Adrenal gland (tissue), 12 donors: ENCODE measurements around the gene ZNF500. TPM values are rescaled to one million over a fixed set of nuclear protein-coding genes. Genes with fewer than 3 reads are reported as not detected.

Experiments
- DNase-seq, 7 donors: peaks; one replicate each; pipeline ENCODE4 v3.0.0-alpha.2; 2019 to 2020
- H3K27ac ChIP-seq, 5 donors: fragments of 200-600 bp; sonication (generic) in 4 of 5; 1 replicate in 3 of 5; 2 replicates in 2 of 5; pipeline versions ENCODE4 v1.5.1 to v1.8.0; 2016 to 2020; ENCODE audit warnings: mild to moderate bottlenecking in 1 of 5
- H3K27me3 ChIP-seq: fragments of 200-600 bp; 2 replicates; pipeline ENCODE4 v1.8.0; 2021
- H3K36me3 ChIP-seq, 2 donors: fragments of 200-600 bp; replicated peaks in 1 of 2; 1 replicate in 1 of 2; 2 replicates in 1 of 2; pipeline versions ENCODE4 v1.5.1 to v1.8.0; 2018 to 2022
- H3K4me1 ChIP-seq, 2 donors: fragments of 200-600 bp; replicated peaks in 1 of 2; 1 replicate in 1 of 2; 2 replicates in 1 of 2; pipeline versions ENCODE4 v1.5.1 to v1.8.0; 2018 to 2021
- H3K4me3 ChIP-seq, 4 donors: fragments of 200-600 bp; sonication (generic) in 3 of 4; one replicate each; pipeline ENCODE4 v1.5.1; 2016 to 2018
- H3K9me3 ChIP-seq, 3 donors: fragments of 200-600 bp; sonication (generic) in 1 of 3; replicated peaks in 1 of 3; 1 replicate in 2 of 3; 2 replicates in 1 of 3; pipeline versions ENCODE4 v1.5.1 to v1.8.0; 2016 to 2021
- POLR2A ChIP-seq, 2 donors: fragments of 450-650 bp; IDR thresholded peaks; one replicate each; pipeline ENCODE4 v1.6.1; 2017; ENCODE audit warnings: antibody characterized with exemption in 2 of 2, mild to moderate bottlenecking in 2 of 2, moderate library complexity in 1 of 2
- WGBS, 4 donors: extraction: QIAGEN DNeasy Blood & Tissue Kit in 2 of 4; methylation state at CpG; one replicate each; pipeline versions ENCODE4 v1.1.5 to v1.1.7; 2013 to 2017; 5-methylcytosine and 5-hydroxymethylcytosine counted together
- intact Hi-C, 2 donors: fragments of 100-400 bp; cut with DNase I; formaldehyde crosslinking; loops; one replicate each; pipeline versions ENCODE4 v1.14.1 to v1.15.0; 2022 to 2023
- polyA plus RNA-seq, 3 donors: library from polyadenylated mRNA; stranded (reverse); fragments of 200-250 nt in 2 of 3; fragments of 350-450 nt in 1 of 3; fragmentation: Illumina TruSeq in 1 of 3; extraction: RNeasy Lipid Tissue Mini Kit (QIAGEN cat#74804) in 1 of 3; gene quantifications; one replicate each; pipeline ENCODE4 v1.2.3, GENCODE V29; 2013 to 2014
- total RNA-seq, 9 donors: library from RNA; depleted of rRNA in 4 of 9; stranded (reverse); fragments of >200 nt in 4 of 9; fragments of 120-200 nt in 1 of 9; fragmentation: NEBNext Ultra II Directional in 1 of 9; extraction: Animal tissue kit (Norgen Biotek cat#: 25700) in 1 of 9; gene quantifications; one replicate each; pipeline versions ENCODE4 v1.1.0 to v1.2.4, GENCODE V29; 2013 to 2023
- TF ChIP-seq, protein P1 (sequence below), 6 experiments: fragments of 450-650 bp in 4 of 6; fragments of 200-600 bp in 2 of 6; sonication (generic) in 1 of 6; IDR thresholded peaks; 1 replicate in 5 of 6; 2 replicates in 1 of 6; pipeline versions ENCODE4 v1.5.1 to v1.8.0; 2016 to 2021; ENCODE audit warnings: antibody characterized with exemption in 6 of 6, mild to moderate bottlenecking in 2 of 6, moderate library complexity in 1 of 6
- donor health status: healthy with polysubstance abuse.
- donor health status: Bipolar disorder and iron deficiency.
- donor health status: DM: yes; HTN: yes; CAD: no.
- donor health status: DM: no; HTN: no; CAD: no.
- donor health status: DM: no; HTN: no; CAD: no.
- donor health status: DM: yes; HTN: yes; CAD: no.

The ZNF500 gene
- total and polyA plus RNA-seq, 12 donors, result 3.9 to 23.7 (median 11.4) TPM

DNA sequence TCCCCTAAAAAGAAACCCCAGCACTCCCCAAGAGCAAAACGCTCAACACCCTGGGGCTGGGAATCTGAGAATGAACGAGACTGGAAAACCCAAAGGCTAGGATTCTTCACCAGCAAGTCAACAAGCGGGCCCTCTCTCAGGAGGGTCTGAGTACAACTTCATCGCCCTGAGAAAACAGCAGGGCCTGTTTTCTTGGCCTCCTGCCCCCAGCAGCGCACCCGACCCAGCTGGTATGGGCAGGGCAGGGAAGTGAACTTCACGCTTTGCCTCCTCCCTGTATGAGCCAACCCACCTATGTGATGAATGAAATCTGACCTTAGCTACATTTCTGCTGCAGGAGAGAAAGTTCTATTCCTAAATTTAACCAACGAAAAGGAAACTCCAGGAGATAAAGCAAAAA lies 62.5 kb downstream of the ZNF500 start:
- TF ChIP-seq, protein P1, sequence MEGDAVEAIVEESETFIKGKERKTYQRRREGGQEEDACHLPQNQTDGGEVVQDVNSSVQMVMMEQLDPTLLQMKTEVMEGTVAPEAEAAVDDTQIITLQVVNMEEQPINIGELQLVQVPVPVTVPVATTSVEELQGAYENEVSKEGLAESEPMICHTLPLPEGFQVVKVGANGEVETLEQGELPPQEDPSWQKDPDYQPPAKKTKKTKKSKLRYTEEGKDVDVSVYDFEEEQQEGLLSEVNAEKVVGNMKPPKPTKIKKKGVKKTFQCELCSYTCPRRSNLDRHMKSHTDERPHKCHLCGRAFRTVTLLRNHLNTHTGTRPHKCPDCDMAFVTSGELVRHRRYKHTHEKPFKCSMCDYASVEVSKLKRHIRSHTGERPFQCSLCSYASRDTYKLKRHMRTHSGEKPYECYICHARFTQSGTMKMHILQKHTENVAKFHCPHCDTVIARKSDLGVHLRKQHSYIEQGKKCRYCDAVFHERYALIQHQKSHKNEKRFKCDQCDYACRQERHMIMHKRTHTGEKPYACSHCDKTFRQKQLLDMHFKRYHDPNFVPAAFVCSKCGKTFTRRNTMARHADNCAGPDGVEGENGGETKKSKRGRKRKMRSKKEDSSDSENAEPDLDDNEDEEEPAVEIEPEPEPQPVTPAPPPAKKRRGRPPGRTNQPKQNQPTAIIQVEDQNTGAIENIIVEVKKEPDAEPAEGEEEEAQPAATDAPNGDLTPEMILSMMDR (IDR thresholded peaks at IDR 0.05), result no peak
- TF ChIP-seq POLR2A (IDR thresholded peaks at IDR 0.05), result no peak
- peaks cover 0 to 57% of the 10 kb centered on the region in 2 donors for H3K36me3 ChIP-seq
- WGBS, 4 donors, result 88 to 94% (median 91%) methylated on average over 8 of the region's 8 CpGs

DNA sequence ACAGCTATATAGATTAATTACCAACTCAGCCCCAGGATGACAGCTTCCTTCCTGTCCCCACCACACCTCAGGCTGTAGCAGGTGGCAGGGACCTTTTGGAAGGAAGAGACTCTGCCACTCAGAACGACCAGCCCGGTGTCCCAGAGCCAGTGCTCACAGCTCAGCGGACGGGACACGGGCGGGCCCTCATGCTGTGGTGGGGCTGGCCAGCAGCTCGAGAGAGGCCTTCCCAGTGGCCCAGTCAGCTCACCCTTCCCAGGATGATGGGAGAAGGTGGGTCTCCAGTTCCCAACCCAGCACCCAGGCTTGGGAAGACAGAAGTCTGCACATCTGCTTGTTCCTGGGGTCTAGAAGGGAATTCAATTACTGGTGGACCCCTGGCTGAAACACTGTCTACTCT lies 63.1 kb downstream of the ZNF500 start:
- H3K27me3 ChIP-seq, result no peaks in the 10 kb centered on the region
- 71 to 91% (median 84%) methylated on average over 2 to 7 of the region's 7 CpGs for WGBS, 4 donors
- DNase-seq, result no peak
- TF ChIP-seq POLR2A (IDR thresholded peaks at IDR 0.05), result no peak
- TF ChIP-seq, protein P1 (IDR thresholded peaks at IDR 0.05), result no peak
- H3K4me1 ChIP-seq, result no peaks in the 10 kb centered on the region
- no peak overlapping the region for H3K27ac ChIP-seq
- no peak overlapping the region for H3K4me3 ChIP-seq
- peaks cover 0 to 62% of the 10 kb centered on the region in 2 donors for H3K36me3 ChIP-seq
- no peaks in the 10 kb centered on the region for H3K9me3 ChIP-seq
- intact Hi-C loops, result no loop called here

More for the DNA sequence above, 62.5 kb downstream of the ZNF500 start:
- H3K27ac ChIP-seq, result no peak overlapping the region
- H3K27me3 ChIP-seq, result no peaks in the 10 kb centered on the region
- H3K4me3 ChIP-seq, result no peak overlapping the region
- no peaks in the 10 kb centered on the region for H3K4me1 ChIP-seq
- H3K9me3 ChIP-seq, result no peaks in the 10 kb centered on the region
- intact Hi-C loops, result no loop called here
- DNase-seq, result no peak

DNA sequence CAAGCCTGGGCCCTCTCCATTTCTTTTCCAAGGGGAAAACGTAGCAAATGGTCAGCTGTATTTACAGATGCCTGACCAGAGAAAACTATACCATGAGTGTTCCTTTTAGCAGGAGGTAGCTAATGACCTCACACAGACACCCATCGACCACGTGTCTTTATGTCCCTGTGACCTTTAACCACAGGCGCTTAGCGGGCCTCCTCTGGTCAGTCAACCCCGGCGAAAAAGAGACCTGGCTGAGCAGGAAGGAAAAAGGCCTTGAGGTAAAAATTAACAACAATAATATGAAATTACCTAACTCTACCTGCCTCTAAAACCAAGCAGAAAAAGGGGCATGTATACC lies 64.5 kb downstream of the ZNF500 start:
- Histone ChIP-seq H3K9me3 (no peaks in the 10 kb centered on the region), H3K36me3 (peaks cover 0 to 76% of the 10 kb centered on the region in 2 donors), H3K4me1 (peaks cover 2 to 4% of the 10 kb centered on the region in 2 donors), H3K4me3 (no peak overlapping the region), H3K27me3 (no peaks in the 10 kb centered on the region), H3K27ac (no peak overlapping the region)
- TF ChIP-seq, protein P1 (IDR thresholded peaks at IDR 0.05), result no peak
- TF ChIP-seq POLR2A (IDR thresholded peaks at IDR 0.05), result no peak
- intact Hi-C loops, result no loop called here
- WGBS, 4 donors, result 69 to 85% (median 76%) methylated on average over 7 of the region's 7 CpGs
- no peak for DNase-seq

DNA sequence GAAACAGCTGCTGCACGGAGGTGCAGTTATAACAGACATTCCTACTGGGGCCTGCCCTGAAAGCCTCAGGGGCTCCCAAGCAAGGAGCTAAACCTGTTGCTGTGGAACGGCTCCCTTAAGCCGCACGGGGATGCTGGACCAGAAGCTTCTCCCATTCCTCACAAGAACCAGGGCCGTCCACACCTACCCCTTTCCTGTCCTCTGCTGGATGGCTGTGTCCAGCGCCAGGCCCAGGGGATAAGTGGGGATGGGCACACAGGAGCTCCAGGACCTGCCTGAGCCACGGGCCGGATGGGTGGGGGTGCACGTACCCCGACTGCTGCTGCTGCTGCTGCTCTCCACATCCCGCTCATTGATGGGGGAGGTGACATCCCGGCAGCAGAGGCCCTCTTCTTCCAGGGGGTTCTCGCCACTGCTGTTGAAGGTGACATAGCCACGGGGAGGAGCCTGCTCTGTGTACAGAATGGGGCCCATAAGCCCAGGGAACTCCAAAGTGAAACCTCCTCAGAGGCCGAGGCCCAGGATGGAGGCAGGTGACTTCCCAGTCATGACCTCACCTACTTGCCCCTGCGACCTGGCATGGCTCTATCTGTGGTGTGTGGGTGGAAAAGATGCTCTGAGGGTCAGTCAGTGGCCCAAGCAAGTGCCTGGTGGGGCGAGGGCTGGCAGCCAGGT lies 65.0 kb downstream of the ZNF500 start:
- Histone ChIP-seq H3K9me3 (no peaks in the 10 kb centered on the region), H3K4me1 (peaks cover 7 to 9% of the 10 kb centered on the region in 2 donors), H3K27ac (no peak overlapping the region), H3K27me3 (no peaks in the 10 kb centered on the region), H3K4me3 (no peak overlapping the region), H3K36me3 (peaks cover 0 to 80% of the 10 kb centered on the region in 2 donors)
- DNase-seq, result no peak
- TF ChIP-seq POLR2A (IDR thresholded peaks at IDR 0.05), result no peak
- TF ChIP-seq, protein P1 (IDR thresholded peaks at IDR 0.05), result no peak
- intact Hi-C loops, result no loop called here
- 84 to 93% (median 89%) methylated on average over 9 to 17 of the region's 17 CpGs for WGBS, 4 donors
